Bone marrow (tissue), 2 donors: ENCODE results near the gene DIAPH3.

Experiments used
- DNase-seq, 2 donors: peaks; one replicate each; lab custom pipeline; 2025; lab: John Stamatoyannopoulos, UW

DIAPH3 gene

DNA sequence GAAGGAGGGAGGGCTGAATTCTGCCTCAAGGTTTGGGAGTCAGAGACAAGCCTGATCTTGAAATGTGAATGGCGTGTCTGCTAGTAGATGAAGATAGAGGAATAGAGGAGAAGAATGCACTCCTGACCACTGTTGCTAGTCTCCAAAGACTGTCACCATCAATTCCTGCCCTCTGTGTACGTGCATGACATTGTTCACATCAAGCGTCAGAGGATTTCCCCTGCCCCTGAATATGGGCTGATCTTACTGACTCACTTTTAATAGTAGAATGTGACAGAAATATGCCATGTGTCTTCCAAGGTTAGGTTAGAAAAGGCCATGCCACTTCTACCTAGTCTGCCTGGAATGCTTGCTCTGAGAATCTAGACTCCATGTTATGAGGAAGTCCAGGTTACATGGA, 538.6 kb downstream of the DIAPH3 start:
- DNase-seq, result no peak

- DNase-seq, result no peak
Measured at GRCh38 chr13:59623206-59623915, 540.4 kb downstream of the DIAPH3 start.

DNA sequence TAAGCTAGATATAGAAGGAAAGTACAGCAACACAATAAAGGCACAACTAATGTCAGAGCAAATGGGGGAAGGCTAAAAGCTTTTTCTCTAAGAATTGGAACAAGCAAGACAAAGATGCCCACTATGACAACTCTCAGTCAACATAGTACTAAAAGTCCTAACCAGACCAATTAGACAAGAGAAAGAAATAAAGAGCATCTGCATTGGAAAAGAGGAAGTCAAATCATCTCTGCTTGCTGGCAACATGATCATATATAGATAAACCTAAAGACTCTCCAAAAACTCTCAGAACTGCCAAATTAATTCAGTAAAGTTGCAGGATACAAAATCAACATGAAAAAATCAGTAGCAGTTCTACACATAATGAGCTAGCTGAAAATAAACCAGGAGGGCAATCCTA, 542.0 kb downstream of the DIAPH3 start:
- DNase-seq, result no peak
